GM19455 (cell line): ENCODE data around the gene PIWIL1.

Experiments used
- ATAC-seq: cut with Tn5 transposase; IDR thresholded peaks from one replicate; pipeline ENCODE4 v1.9.1; 2021; ENCODE audit not compliant: unreplicated experiment

PIWIL1 gene

DNA sequence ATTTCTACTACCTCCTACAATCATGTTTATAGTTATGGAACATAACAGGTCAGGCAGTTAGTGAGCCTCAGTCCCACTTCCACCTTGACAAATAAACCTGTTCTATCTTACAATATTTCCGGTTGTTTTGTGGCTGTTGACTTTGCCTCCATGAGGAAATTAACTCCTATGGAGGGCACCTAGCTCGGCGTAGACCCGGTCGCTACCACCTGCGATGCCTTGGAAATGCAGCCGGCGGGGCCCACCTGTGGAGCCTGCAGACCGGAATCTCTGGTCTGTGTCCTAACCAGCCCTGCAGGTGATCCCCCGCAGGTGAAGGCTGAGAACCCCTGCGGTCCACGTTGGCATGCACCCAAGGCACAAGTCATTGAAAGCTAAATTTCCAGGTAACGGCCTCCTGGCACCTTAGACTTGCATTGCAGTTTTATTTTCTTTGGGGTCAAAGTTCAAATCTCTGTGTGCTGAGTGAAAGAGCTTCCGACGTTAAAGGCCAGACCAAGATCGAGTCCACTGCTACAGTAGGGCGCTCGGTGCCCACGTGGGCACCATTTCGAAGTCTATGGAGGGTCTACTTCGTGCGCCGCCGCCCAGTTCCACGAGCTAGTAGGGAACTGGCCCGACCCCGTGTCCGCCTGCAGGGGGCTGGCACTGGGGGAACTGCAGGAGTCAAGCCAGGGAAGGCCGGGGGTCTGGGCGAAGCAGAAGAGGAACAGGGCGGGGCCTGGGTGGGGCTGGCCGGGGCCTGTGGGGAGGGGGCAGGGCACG, 782 bp upstream of the PIWIL1 start:
- ATAC-seq, result no peak

GRCh38 chr12:130338794-130339601, 1.3 kb downstream of the PIWIL1 start:
- no peak for ATAC-seq

DNA sequence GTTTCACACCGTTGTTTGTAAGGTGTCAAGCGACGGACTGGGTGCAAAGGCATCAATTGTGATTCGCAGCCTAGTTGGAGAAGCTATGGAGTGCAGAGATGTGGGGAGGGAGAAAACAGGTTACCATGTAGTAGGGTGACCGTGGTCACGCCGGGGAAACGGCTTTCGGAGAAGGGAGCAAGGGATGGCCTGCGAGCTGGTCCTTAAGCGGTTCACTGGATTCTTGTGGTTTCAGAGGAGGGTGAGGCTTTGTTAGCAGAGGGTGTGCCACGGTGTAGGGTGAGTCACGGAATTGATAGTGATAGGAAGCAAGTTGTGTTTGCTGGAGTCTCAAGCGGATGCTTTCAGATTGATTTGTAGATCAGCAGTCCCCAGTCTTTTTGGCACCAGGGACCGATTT, 2.3 kb downstream of the PIWIL1 start:
- no peak for ATAC-seq

- no peak for ATAC-seq
Measured at GRCh38 chr12:130342442-130342841, 4.8 kb downstream of the PIWIL1 start.

DNA sequence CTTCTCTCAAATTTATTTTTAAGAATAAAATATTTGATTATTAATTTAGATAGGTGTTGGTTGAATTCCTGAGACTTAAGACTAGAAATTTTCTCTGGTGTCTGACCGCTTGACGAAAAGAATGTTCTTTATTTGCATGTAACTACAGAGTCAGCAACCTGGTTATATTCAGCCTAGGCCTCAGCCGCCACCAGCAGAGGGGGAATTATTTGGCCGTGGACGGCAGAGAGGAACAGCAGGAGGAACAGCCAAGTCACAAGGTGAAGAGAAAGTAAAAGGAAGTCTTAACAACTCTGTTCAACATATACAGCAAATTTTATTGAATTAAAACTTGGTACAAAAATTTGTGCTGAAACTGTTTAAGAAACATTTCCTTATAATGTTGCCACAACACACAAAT, 5.2 kb downstream of the PIWIL1 start:
- ATAC-seq, result no peak

GRCh38 chr12:130344529-130344928, 6.8 kb downstream of the PIWIL1 start:
- ATAC-seq, result no peak

GRCh38 chr12:130345292-130345691, 7.6 kb downstream of the PIWIL1 start:
- ATAC-seq, result no peak

GRCh38 chr12:130347588-130347987, 9.9 kb downstream of the PIWIL1 start:
- no peak for ATAC-seq

DNA sequence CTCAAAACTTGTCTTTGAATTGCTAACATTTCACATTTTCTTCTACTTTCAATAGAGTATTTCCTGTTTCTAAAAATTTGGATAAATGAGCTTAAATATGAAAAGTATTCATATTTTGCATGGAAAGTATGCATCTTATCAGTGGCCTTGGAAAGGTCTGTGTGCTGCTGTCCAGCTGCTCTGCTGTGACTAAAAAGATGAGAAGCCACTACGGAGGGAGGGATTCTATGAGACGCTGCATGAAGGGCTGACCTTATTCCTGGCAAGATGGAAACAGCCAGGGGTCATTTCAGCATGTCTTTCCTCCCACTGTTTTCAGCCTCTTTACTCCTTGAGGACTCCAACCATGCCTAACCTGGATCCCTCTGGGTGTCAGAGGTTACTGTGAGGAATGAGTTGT, 13.0 kb downstream of the PIWIL1 start:
- no peak for ATAC-seq

DNA sequence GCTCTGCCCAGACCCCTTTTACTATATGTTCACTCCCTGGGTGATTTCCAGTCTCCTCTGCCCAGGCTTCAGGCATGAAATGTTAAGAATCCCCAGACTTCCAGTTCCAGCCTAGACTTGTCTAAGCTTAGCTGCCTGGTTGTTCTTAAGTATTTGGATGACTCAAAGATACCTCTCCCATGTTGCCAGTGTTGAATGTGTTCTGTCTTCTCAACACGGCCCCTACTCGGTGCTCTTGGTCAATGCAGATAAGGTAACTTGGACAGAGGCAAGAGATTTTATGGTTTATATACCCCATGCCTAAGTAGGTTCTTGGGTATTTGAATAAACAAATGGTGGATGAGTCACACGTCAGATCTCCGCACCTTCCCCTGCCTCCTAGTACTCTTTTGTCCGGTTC, 13.6 kb downstream of the PIWIL1 start:
- ATAC-seq, result no peak

DNA sequence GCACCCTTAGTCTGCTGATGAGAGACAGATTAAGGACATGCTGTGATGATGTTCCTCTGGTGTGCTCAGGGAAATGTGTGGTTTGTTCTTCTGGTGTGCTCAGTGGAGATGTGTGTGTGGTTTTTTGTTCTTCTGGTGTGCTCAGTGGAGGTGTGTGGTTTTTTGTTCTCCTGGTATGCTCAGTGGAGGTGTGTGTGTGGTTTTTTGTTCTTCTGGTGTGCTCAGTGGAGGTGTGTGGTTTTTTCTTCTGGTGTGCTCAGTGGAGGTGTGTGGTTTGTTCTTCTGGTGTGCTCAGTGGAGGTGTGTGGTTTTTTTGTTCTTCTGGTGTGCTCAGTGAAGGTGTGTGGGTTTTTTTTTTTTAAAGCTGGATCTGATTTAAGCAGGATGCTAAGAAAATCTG, 15.4 kb downstream of the PIWIL1 start:
- no peak for ATAC-seq

GRCh38 chr12:130354407-130354806, 16.7 kb downstream of the PIWIL1 start:
- ATAC-seq, result no peak

- no peak for ATAC-seq
Measured at GRCh38 chr12:130356222-130356621, 18.5 kb downstream of the PIWIL1 start.

- no peak for ATAC-seq
Measured at GRCh38 chr12:130357241-130357640, 19.6 kb downstream of the PIWIL1 start.

DNA sequence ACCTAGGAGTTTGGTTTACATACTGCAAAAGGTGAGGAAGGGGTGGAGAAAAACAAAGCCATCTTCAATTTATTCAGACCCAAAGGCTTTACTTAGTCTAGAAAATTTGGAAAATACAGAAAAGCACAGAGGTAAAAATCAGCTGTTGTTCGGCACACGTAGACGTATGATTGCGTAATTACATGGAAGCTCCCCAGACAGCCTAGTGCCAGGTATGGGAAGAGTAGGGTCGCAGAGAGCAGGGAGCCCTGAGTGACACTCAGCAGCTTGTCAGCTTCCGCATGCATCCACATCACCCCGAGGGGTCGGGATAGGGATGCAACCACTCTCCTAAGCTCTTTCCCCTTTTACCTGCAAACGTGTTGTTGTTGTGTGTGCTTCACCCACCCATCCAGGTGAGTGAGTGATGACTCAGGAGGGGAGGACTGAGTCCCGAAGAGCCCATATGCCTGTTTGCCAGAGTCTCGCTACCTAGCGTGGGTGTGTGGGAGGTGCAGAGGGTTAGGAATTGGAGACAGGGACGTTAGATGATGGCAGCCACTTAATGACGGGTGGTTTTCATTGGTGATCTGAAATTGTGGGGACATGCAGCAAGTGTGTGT, 20.1 kb downstream of the PIWIL1 start:
- no peak for ATAC-seq

GRCh38 chr12:130362060-130362459, 24.4 kb downstream of the PIWIL1 start:
- ATAC-seq, result no peak

DNA sequence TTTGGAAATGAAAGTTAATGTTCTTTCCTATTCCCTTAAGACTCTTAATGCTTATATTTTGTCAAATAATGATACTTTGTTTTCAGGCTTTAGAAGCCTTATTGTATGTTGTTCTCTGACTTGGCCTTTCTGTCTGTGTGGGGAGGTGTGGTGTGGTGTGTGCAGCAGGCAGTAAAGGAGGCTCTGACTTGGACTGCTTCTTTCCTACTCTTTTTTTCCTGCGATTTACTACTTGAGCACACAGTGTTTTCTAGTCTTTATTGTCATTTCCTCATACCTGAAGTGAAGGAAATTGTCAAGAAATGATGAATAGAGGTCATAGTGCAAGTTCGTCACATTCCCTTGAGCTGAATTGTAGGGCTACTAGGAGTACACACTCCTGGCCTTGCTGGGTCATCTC, 26.9 kb downstream of the PIWIL1 start:
- ATAC-seq, result no peak

DNA sequence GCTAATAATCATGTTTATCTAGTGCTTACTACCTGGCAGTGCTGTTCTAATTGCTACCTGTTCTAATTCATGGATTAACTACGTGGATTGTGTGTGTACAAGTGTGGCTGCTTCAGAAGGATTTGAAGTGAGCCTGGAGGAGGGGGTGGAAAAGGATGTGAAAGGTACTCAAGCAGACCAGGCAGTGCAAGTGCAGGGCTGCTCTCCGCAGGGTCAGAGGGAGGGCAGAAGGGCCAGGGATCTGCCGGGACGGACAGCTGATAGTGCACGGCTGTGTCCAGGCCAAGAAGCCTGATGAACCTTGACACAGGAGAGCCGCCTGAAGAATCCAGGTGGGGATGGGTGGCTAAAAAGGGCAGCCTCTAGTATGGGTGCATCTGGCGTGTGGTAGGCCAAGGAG, 28.5 kb downstream of the PIWIL1 start:
- no peak for ATAC-seq

DNA sequence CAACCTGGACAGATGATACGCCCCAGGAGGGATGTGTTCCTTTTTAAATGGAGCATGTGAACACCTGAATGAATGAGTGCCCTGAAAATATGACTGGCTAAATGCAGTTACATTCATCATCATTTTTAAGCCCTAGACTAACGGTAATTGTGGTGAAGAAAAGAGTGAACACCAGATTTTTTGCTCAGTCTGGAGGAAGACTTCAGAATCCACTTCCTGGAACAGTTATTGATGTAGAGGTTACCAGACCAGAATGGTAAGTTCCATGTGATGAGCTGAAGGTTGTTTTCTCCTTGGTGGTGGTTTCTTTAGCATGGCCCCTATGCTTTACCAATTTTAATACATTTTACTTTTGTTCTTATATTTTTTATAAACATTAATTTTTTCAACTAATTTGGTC, 29.3 kb downstream of the PIWIL1 start:
- no peak for ATAC-seq

DNA sequence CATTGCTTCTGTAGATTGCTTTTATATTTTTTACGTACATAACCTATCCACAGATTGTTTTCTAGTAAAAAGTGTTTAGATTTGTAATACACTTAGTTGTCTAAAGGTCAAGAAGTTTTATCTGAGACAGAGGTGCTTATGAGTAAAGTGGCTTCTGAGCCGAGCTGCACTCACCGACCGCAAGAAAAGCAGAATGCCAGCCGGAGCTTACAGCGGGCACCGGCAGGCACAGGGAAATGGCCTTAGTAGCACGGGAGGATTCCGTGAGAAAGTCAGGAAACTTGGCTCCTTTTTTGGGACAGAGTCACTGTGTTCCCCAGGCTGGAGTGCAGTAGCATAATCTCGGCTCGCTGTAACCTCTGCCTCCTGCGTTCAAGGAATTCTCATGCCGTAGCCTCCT, 29.8 kb downstream of the PIWIL1 start:
- ATAC-seq, result no peak

DNA sequence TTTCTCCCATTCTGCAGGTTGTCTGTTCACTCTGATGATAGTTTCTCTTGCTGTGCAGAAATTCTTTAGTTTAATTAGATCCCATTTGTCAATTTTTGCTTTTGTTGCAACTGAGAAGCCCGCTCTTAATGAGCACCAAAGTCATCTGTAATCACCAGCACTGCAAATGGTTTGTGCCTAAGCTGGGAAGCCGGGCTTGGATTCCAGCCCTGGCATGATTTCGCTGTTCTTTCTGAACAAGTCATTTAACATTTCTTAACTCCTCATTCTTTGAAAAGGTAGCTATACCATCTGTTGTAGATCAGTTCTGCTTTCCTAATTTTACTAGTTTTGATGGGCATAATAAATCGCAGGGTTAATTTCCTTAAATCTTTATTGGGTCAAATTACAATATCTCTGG, 32.1 kb downstream of the PIWIL1 start:
- no peak for ATAC-seq

DNA sequence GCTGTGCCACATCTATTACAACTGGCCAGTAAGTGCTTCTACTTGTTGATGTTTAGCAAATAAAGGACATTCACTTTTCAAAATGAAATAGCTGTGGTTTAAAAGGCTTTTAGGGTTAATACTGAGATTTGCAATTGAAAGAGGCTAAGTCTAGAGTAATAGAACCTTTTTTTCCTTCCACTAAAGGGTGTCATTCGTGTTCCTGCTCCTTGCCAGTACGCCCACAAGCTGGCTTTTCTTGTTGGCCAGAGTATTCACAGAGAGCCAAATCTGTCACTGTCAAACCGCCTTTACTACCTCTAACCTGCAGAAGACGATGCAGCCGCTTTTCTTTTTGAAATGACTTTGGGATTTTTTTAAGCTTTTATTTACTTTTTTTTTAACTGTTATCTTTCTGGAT, 33.6 kb downstream of the PIWIL1 start:
- no peak for ATAC-seq
